ENCODE measurements around the gene TRAM2. TPM values are rescaled to one million over a fixed set of nuclear protein-coding genes. Genes with fewer than 3 reads are reported as not detected.

Gene TRAM2
- total and polyA plus RNA-seq, 4 donors: 7.3 to 20.3 (median 13.0) TPM

GRCh38 chr6:52502306-52503029, 74.4 kb downstream of the TRAM2 start:
- DNase-seq (ENCODE audit: low spot score): no peak
- no peak overlapping the region for H3K9ac ChIP-seq (ENCODE audit: low read depth in 1 of 2, low read length in 2 of 2)
- H3K4me3 ChIP-seq (ENCODE audit: low read depth in 1 of 3, low read length in 3 of 3): no peak overlapping the region
- peaks cover 16 to 21% (median 20%) of the 10 kb centered on the region in 4 donors for H3K36me3 ChIP-seq (ENCODE audit: control insufficient read depth in 4 of 4, insufficient read depth in 3 of 4, low read depth in 1 of 4, low read length in 3 of 4)
- no peak overlapping the region for H3K27ac ChIP-seq (ENCODE audit: low read depth in 1 of 2, low read length in 2 of 2)
- H3K4me1 ChIP-seq (ENCODE audit: control insufficient read depth in 4 of 4, insufficient read depth in 4 of 4, low read length in 3 of 4): no peaks in the 10 kb centered on the region
- WGBS: 90% methylated on average over 20 of the region's 20 CpGs
- TF ChIP-seq JUND (IDR thresholded peaks at IDR 0.05): no peak
- no peak for TF ChIP-seq TAF1 (conservative IDR thresholded peaks at IDR 0.05)
- TF ChIP-seq FOXA1 (IDR thresholded peaks at IDR 0.05): no peak
- no peak for TF ChIP-seq RAD21 (IDR thresholded peaks at IDR 0.05)
- TF ChIP-seq RXRA (IDR thresholded peaks at IDR 0.05): no peak
- no peak for TF ChIP-seq ATF3 (IDR thresholded peaks at IDR 0.05)
- TF ChIP-seq REST (IDR thresholded peaks at IDR 0.05): no peak
- no peak for TF ChIP-seq HNF4A (conservative IDR thresholded peaks at IDR 0.05)
- no peak for TF ChIP-seq FOXA2 (IDR thresholded peaks at IDR 0.05)
- no peak for TF ChIP-seq GABPA (IDR thresholded peaks at IDR 0.05 in 1 of 2, conservative IDR thresholded peaks at IDR 0.05 in 1 of 2)
- TF ChIP-seq ZBTB33 (IDR thresholded peaks at IDR 0.05): no peak
- TF ChIP-seq HNF4G (IDR thresholded peaks at IDR 0.05): no peak
- no peak for TF ChIP-seq SP1 (IDR thresholded peaks at IDR 0.05)
- no peak for TF ChIP-seq CTCF (IDR thresholded peaks at IDR 0.05; ENCODE audit: low read depth, low read length, missing input control)
- TF ChIP-seq EGR1 (IDR thresholded peaks at IDR 0.05; ENCODE audit: low read depth in 2 of 2): no peak
- no peak for TF ChIP-seq MAX (IDR thresholded peaks at IDR 0.05)
- no peak for TF ChIP-seq NR2F2 (IDR thresholded peaks at IDR 0.05)
- no peaks in the 10 kb centered on the region for H3K27me3 ChIP-seq (ENCODE audit: control insufficient read depth in 4 of 4, insufficient read depth in 4 of 4, low read length in 3 of 4)
- H3K9me3 ChIP-seq (ENCODE audit: control insufficient read depth in 4 of 4, low read length in 3 of 4): no peaks in the 10 kb centered on the region

Data from liver (tissue), 9 donors.